Ishikawa (cell line): ENCODE data around the gene DRC3.

Experiments
- CEBPB ChIP-seq: IDR thresholded peaks from 2 replicates; pipeline ENCODE4 v1.6.1; 2012
- CREB1 ChIP-seq: IDR thresholded peaks from 2 replicates; pipeline ENCODE4 v1.6.1; 2012; ENCODE audit warnings: low read depth
- EGR1 ChIP-seq: IDR thresholded peaks from 2 replicates; pipeline ENCODE4 v1.6.1; 2012
- EP300 ChIP-seq: IDR thresholded peaks from 2 replicates; pipeline ENCODE4 v1.6.1; 2012; ENCODE audit warnings: borderline replicate concordance
- FOXM1 ChIP-seq: IDR thresholded peaks from 2 replicates; pipeline ENCODE4 v1.6.1; 2012; ENCODE audit warnings: low read depth, borderline replicate concordance
- MAX ChIP-seq: IDR thresholded peaks from 2 replicates; pipeline ENCODE4 v1.6.1; 2012
- NFIC ChIP-seq: IDR thresholded peaks from 2 replicates; pipeline ENCODE4 v1.6.1; 2012
- RAD21 ChIP-seq: IDR thresholded peaks from 2 replicates; pipeline ENCODE4 v1.6.1; 2012; ENCODE audit warnings: low read depth
- REST ChIP-seq: IDR thresholded peaks from 2 replicates; pipeline ENCODE4 v1.6.1; 2012; ENCODE audit warnings: low read depth, mild to moderate bottlenecking
- TAF1 ChIP-seq: IDR thresholded peaks from 2 replicates; pipeline ENCODE4 v1.6.1; 2012; ENCODE audit warnings: low read depth, mild to moderate bottlenecking
- TCF12 ChIP-seq: IDR thresholded peaks from 2 replicates; pipeline ENCODE4 v1.6.1; 2012; ENCODE audit warnings: low read depth
- TEAD4 ChIP-seq: IDR thresholded peaks from 2 replicates; pipeline ENCODE4 v1.6.1; 2012
- YY1 ChIP-seq: IDR thresholded peaks from 2 replicates; pipeline ENCODE4 v1.6.1; 2012; ENCODE audit warnings: low read depth

- TF ChIP-seq CEBPB: no peak
- TF ChIP-seq TEAD4: no peak
- TF ChIP-seq REST: no peak
- TF ChIP-seq RAD21: no peak
- no peak for TF ChIP-seq YY1
- no peak for TF ChIP-seq TAF1
- no peak for TF ChIP-seq MAX
- no peak for TF ChIP-seq EGR1
- no peak for TF ChIP-seq EP300
- TF ChIP-seq CREB1: no peak
- no peak for TF ChIP-seq FOXM1
- TF ChIP-seq NFIC: no peak
- no peak for TF ChIP-seq TCF12
Observed at GRCh38 chr17:17989081-17989480, 16.4 kb downstream of the DRC3 start.
